Measurements from ENCODE around the gene KHDC1.

GRCh38 chr6:73248192-73248903 is 14.6 kb downstream of the KHDC1 start:
- TF ChIP-seq CTCF (IDR thresholded peaks at IDR 0.05) (no peak), POLR2AphosphoS5 (IDR thresholded peaks at IDR 0.05) (no peak)
